Kidney epithelial cell (primary cell): ENCODE results near the gene DPH1. TPM values are rescaled to one million over a fixed set of nuclear protein-coding genes. Genes with fewer than 3 reads are reported as not detected.

Source experiments
- DNase-seq: peaks from one replicate; pipeline ENCODE4 v3.0.0-alpha.2; 2010; ENCODE audit warnings: low read depth
- H3K27me3 ChIP-seq: 2 replicates; pipeline ENCODE4 v1.6.0; 2011; ENCODE audit warnings: low read length; ENCODE audit not compliant: control insufficient read depth, insufficient read depth
- H3K36me3 ChIP-seq: 2 replicates; pipeline ENCODE4 v1.5.1; 2011; ENCODE audit warnings: low read length; ENCODE audit not compliant: control insufficient read depth, insufficient read depth
- H3K4me3 ChIP-seq: 2 replicates; pipeline ENCODE4 v1.5.1; 2011; ENCODE audit warnings: low read depth, mild to moderate bottlenecking, control low read depth, low read length
- total RNA-seq: library from RNA; depleted of rRNA; stranded (reverse); fragments of >200 nt; gene quantifications from 2 replicates; pipeline ENCODE4 v1.2.3, GENCODE V29; 2015
- TF ChIP-seq, protein P1 (sequence below): IDR thresholded peaks from 2 replicates; pipeline ENCODE4 v1.5.1; 2011; ENCODE audit warnings: mild to moderate bottlenecking, moderate library complexity, low read length, control low read depth, inconsistent platforms; ENCODE audit not compliant: insufficient read depth, poor library complexity, severe bottlenecking

Gene DPH1
- total RNA-seq, 1 donor from 2014 or later = 29.5 TPM

DNA sequence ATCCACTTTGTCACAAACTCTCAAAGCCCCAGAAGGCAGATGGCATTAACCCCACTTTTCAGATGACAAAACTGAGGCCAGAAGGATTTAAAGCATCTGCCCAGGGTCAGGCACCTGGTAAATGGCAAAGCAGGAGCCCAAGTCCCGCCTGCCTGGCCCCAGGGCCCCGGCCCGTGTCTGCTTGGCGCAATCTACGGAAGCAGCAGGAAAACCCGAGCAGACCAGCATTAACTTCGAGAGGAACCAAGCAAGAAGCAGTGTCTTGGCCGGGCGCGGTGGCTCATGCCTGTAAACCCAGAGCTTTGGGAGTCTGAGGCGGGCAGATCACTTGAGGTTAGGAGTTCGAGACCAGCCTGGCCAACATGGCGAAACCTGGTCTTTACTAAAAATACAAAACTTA is 26.4 kb upstream of the DPH1 start:
- no peak for DNase-seq
- H3K36me3 ChIP-seq = no peaks in the 10 kb centered on the region
- peaks cover 2% of the 10 kb centered on the region for H3K27me3 ChIP-seq
- no peak overlapping the region for H3K4me3 ChIP-seq
- TF ChIP-seq, protein P1, sequence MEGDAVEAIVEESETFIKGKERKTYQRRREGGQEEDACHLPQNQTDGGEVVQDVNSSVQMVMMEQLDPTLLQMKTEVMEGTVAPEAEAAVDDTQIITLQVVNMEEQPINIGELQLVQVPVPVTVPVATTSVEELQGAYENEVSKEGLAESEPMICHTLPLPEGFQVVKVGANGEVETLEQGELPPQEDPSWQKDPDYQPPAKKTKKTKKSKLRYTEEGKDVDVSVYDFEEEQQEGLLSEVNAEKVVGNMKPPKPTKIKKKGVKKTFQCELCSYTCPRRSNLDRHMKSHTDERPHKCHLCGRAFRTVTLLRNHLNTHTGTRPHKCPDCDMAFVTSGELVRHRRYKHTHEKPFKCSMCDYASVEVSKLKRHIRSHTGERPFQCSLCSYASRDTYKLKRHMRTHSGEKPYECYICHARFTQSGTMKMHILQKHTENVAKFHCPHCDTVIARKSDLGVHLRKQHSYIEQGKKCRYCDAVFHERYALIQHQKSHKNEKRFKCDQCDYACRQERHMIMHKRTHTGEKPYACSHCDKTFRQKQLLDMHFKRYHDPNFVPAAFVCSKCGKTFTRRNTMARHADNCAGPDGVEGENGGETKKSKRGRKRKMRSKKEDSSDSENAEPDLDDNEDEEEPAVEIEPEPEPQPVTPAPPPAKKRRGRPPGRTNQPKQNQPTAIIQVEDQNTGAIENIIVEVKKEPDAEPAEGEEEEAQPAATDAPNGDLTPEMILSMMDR = no peak

DNA sequence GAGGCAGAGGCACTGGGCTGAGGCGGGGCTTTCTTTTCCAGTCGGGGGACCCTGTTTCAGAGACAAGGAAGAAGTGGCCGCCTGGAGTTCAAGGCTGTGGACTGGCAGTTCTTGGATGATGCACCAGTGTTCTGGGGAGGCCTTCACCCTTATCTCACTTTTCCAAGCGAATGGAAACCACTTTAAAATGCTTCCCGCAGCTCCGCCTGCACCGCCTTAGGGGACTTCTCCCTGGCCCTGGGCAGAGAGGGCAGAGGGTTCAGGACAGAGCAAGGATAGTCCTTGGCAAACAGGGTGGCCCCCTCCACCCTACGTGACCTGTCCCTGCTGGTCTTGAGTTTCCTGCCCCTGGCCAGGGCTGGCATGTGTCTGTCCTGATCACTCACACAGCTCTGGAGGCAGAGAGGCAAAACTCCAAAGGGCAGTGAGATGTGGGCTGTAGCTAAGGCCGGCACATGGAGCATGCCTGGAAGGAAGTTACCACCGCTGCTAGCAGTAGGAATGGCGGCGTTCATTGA is 25.5 kb upstream of the DPH1 start:
- TF ChIP-seq, protein P1 = no peak
- no peaks in the 10 kb centered on the region for H3K36me3 ChIP-seq
- H3K4me3 ChIP-seq = no peak overlapping the region
- peaks cover 2% of the 10 kb centered on the region for H3K27me3 ChIP-seq
- no peak for DNase-seq

DNA sequence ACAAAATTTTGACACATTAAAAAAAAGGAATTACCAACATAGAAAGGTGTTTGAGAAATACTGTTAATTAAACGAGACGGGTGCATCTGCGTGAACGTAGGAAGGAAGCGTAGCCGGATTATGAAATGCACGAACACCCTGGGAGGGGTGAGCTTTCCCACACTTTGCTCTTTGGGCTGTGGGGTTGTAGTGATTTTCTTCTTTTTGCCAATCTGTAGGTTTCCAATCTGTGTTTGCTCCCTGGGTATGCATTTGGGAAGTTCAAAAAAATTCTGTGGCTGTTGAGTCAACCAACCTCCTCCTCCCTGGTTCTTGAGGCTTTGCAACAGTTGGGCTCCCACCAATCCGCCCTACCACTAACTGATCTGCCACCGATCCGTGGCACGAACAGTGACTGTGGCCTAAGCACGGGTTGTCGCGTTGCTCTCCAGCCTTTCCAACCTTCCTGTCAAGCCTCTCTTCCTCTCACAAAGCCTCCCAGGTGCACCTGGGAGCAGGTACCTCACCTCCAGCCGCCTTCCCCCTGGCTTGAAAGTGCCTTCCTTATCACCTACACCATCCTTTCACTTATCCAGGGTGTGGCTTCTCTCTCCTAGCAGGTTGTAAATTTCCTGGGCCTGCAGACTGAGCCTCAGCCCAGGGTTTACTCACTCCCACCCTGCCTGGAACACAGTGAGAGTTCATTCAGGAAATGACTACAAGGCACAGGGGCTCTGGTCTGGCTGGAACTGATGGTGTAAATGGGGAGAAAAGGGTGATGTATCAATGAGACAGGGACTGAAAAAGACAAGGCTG is 21.4 kb upstream of the DPH1 start:
- Histone ChIP-seq H3K27me3 (peaks cover 5% of the 10 kb centered on the region), H3K4me3 (no peak overlapping the region), H3K36me3 (no peaks in the 10 kb centered on the region)
- TF ChIP-seq, protein P1 = no peak
- no peak for DNase-seq

DNA sequence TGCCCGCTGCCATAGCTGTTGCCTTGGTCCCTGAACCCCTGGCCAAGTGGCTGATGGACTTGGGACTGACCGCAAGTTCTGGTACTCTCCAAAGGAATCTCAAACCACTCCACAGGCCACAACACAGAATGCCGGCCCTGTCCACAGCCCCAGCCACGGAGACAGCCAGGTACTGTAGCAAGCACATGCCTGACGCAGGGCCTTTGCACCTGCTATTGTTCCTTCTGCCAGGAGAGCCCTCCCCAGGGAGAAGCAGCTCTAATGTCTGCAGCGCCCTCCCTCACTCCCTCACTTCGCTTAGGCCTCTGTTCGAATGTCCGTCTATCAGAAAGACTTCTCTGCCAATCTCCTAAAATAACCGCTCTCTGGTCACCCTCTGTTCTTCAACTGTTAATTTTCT is 20.2 kb upstream of the DPH1 start:
- no peak for DNase-seq
- Histone ChIP-seq H3K4me3 (no peak overlapping the region), H3K36me3 (no peaks in the 10 kb centered on the region), H3K27me3 (peaks cover 6% of the 10 kb centered on the region)
- TF ChIP-seq, protein P1 = no peak

DNA sequence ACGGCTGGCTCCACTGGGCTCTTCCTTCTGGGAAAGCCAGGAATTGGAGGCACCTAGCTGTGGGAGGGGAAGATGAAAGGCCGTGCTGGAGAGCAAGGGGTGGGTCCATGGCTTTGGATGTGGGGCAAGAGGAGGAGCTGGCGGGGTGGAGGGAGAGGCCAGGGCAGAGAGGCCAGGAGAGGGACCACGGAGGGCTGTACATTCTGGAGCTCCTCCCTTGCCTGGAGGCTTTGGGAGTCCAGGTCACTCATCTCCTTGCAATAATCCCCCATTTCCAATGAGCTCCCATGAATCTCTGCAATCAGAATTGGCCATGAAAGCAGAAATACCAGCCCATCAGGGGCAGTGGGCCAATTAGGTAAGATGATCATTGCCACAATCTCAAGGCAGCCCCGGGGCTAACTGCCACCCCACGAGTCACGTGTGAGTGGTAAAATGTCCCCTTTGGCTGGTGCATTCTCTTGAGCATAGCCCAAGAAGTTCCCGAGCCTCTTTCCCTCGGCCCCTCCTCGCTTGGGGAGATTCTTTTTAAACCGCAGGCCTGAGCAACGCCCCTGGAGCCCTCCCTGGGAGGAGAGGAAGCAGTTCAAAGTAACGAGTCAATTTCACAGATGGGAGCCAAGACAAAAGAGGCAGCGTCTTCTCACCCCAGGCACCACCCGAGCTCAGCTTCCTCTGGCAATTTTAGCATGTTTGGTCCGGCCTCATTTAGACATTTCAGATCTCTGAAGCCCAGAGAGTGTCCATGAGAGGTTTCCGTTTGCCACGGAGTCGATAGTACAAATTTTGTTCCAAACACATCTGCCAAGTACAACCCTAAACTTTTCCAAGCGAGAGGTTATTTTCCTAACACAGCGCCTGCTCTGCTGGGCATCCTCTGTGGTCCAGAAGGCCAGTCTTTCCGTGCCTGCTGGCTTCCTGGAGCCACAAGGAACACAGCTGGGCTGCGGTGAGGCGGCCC is 18.3 kb upstream of the DPH1 start:
- peaks cover 19% of the 10 kb centered on the region for H3K27me3 ChIP-seq
- TF ChIP-seq, protein P1 = no peak
- no peak for DNase-seq
- no peak overlapping the region for H3K4me3 ChIP-seq
- H3K36me3 ChIP-seq = no peaks in the 10 kb centered on the region
